ENCODE results near the gene SYNGAP1.
"Not testable (repeated sequence)": the region's sequence is repeated elsewhere in the genome, so short reads cannot be mapped to it uniquely, and the experiment has no call there.

SYNGAP1 gene

DNA sequence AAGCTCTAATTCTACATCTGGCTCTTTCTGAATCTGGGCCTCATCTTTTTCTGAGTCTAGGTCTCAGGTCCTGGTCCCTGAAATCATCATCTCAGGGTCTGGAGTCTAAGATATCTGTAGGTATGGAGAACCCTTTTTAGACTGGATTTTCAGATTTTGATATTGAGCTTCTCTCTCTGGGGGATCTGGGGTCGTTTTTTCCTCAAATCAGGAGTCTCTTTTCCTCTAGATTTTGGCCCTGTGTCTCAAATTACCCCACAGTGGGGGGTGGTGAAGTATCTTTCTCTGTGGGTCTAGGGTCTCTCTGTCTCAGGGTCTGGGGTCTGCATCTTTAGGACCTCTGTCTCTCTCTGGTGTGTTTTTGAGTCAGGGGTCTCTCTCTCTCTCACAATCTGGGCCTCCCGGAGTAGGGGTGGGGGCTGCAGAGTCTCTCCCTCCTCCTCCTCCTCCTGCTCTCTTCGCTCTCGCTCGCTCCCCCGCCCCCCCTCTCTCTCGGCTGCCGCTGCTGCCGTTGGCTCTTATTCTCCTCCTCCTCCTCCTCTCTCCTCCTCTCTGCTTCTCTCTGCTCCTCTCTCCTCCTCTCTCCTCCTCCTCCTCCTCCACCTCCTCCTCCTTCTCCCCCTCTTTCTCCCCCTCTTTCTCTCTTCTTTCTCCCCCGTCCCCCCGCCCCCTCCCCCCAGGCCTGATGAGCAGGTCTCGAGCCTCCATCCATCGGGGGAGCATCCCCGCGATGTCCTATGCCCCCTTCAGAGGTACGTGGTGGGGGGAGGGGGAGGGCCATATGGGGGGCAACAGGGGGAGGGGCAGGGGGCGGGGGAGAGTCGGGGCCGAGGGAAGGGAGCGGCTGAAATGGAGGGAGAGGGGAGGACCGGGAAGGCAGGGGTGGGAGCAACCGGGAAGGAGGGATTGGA is at the start of gene SYNGAP1:
Gene SYNGAP1, plus strand, starts transcription at position 486 of the 911 bp plus-strand sequence. Its CDS starts 200 bp downstream, at position 686.
- DNase-seq (ENCODE audit: extremely low spot score, insufficient read length, low read depth), result no peak
- no peak for FAIRE-seq

DNA sequence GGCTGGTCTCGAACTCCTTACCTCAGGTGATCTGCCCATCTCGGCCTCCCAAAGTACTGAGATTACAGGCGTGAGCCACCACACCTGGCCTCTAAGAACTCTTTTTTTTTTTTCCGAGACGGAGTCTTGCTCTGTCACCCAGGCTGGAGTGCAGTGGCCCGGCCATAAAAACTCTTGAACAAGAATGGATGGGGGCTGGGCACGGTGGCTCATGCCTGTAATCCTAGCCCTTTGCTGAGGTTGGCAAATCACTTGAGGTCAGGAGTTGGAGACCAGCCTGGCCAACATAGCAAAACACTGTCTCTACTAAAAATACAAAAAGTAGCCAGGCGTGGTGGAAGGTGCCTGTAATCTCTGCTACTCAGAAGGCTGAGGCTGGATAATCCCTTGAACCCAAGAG is 48.0 kb upstream of the SYNGAP1 start:
- FAIRE-seq; DNase-seq (ENCODE audit: extremely low spot score, insufficient read length, low read depth): not testable (repeated sequence)

DNA sequence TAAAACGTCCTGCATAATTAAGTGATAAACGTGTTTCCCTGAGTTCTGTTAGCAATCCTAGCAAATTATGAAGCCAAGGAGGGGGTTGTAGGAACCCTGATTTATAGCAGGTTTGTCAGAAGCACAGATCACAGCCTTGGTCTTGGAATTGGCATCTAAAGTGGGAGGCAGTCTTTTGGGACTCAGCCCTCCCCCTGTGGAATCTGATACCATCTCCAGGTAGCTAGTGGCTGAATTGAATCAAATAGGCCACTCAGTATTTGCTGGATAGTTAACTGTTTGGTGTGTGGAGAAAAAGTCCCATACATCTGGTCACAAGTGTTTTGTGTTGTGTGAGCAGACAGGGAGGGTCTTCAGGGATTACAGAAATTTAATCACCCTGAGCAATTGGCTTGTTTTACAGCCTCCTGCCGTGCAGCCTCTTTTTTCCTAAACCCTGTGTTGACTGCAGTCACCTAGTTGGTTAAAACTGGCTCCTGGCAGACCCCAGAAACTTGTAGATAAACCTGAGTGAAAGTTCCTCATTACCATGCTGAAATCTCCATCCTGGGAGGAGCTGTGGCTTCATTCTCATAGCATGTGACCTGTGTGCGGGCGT is 47.2 kb upstream of the SYNGAP1 start:
- FAIRE-seq (no peak), DNase-seq (ENCODE audit: extremely low spot score, insufficient read length, low read depth) (no peak)

DNA sequence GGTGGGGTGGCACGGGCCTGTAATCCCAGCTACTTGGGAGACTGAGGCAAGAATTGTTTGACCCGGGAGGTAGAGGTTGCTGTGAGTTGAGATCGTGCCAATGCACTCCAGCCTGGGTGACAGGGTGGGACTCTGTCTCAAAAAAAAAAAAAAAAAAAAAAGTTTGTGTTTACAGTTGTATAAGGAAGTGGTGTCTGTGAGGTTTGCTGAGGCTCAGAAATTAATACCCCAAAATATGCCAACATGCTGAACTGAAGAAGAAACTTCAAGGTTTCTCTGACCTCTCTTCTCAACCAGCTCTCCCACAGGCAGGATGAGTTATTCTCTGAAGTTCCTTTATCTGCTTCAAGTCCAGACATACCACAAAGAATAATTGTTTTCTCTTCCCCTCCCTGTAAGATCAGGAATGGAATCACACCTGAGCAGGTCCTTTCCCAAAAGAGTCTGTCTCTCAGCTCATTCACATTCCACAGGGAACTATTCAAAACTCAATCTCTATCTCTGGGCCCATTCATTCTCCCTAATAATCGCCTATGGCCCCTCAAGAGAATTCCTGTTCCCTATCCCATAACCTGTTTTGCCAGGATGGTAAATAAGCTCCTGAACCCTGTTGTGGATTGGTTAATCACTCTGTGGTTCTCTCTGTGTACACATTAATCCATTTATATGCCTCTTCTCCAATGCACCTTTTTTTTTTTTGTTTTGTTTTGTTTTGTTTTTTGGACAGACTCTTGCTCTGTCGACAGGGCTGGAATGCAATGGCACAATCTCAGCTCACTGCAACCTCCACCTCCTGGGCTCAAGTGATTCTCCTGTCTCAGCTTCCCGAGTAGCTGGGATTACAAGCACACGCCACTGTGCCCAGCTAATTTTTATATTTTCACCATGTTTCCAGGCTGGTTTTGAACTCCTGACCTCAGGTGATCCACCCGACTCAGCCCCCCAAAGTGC is 45.6 kb upstream of the SYNGAP1 start:
- FAIRE-seq (no peak), DNase-seq (ENCODE audit: extremely low spot score, insufficient read length, low read depth) (no peak)

DNA sequence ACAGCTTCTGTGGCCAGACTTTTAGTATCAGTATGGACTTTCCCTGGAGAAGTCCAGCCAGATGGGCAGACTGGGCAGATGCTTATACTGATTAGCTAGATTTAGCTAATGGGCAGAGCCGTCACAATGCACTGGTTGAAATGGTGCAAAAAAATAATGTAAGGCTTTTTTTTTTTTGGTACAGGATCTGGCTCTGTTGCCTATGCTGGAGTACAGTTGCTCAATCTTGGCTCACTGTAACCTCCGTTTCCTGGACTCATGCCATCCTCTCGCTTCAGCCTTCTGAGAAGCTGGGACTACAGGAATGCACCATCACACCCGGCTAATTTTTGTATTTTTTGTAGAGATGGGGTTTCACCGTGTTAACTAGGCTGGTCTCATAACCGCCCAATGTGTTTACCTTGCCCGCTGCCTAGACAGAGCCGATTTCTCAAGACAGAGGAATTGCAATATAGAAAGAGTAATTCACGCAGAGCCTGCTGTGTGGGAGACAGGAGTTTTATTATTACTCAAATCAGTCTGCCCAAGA is 44.7 kb upstream of the SYNGAP1 start:
- FAIRE-seq (no peak), DNase-seq (ENCODE audit: extremely low spot score, insufficient read length, low read depth) (no peak)

DNA sequence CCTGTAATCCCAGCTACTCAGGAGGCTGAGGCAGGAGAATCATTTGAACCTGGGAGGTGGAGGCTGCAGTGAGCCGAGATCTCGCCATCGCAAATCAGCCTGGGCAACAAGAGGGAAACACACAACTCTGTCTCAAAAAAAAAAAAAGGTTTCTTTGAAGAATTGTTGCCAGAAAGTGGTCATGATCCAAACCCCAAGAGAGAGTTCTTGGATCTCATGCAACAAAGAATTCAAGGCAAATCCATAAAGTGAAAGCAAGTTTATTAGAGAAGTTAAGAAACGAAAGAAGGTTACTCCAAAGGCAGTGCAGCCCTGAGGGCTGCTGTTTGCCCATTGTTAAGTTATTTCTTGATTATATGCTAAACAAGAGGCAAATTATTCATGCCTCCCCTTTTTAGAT is 42.7 kb upstream of the SYNGAP1 start:
- DNase-seq (ENCODE audit: extremely low spot score, insufficient read length, low read depth), result no peak
- FAIRE-seq, result no peak

DNA sequence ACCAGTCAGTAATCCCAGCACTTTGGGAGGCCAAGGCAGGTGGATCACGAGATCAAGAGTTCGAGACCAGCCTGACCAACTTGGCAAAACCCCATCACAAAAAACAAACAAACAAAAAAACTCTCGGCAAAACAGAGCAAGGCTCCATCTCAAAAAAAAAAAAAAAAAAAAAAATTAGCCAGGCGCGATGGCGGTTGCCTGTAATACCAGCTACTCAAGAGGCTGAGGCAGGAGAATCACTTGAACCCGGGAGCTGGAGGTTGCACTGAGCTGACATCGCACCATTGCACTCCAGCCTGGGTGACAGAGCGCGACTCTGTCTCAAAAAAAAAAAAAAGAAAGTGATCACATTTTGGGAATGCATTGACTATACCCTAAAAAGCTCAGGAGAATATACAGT is 40.7 kb upstream of the SYNGAP1 start:
- DNase-seq (ENCODE audit: extremely low spot score, insufficient read length, low read depth); FAIRE-seq: not testable (repeated sequence)

DNA sequence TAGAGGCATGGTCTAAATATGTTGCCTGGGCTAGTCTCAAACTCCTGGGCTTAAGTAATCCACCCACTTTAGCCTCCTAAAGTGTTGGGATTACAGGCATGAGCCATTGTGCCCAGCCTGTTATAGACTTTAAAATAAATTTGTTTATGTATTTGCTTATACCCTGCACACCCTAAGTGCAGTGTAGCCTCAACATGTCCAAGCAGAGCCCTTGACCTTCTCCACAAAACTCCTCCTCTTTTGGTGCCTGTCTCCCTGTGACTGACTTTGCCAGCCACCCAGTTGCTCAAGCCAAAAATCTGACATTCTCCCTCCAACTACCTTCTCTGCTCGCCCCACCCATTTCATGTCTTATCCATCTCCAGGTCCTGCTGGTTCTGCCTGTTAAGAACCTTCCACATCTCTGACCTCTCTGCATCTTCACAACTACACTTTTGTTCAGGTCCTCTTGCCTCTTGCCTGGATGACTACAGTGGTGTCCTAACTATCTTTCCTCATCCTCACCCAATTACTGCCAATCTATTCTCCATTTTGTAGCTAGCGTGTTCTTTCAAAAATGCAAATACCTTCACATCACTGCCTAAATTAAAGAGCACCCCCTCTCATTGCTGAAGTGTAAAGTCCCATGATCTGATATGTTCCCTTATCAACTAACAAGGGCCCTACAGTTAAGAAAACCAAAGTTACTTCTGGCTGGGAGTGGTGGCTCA is 39.4 kb upstream of the SYNGAP1 start:
- DNase-seq (ENCODE audit: extremely low spot score, insufficient read length, low read depth), result no peak
- no peak for FAIRE-seq

DNA sequence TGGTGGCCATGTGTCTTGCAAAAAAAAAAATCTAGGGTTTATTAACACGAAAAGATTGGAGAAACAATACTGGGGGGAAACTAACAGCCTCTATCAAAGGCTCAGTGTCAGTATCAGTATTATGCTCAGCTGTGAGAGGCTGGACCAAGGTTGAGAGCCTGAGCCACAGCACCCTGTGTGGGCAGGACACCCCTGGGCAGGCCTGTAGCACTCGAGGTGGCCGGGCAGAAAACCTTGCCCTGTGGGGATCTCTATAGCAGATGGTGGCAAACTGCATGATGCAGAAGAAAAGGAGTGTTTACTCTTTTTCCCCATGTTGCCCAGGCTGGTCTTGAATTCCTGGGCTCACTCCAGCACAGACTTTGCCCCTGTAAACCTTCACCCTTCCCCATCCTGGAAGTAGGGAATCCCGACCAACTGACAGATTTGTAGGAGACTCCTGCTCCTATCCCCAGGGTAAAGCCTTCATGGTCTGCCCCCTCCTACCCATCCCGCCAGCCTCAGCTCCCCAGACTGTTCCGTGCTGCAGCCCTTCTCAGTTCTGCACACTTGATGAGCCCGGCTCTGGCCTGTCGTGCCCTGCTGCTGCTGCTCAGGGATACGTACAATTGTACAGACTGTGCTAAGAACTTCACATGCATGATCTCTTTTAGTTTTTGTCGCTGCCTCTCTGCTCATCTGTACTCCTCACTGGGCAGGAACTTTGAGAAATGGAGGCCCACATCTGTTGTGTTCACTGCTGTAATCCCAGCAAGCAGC is 36.3 kb upstream of the SYNGAP1 start:
- DNase-seq (ENCODE audit: extremely low spot score, insufficient read length, low read depth) (no peak), FAIRE-seq (no peak)

DNA sequence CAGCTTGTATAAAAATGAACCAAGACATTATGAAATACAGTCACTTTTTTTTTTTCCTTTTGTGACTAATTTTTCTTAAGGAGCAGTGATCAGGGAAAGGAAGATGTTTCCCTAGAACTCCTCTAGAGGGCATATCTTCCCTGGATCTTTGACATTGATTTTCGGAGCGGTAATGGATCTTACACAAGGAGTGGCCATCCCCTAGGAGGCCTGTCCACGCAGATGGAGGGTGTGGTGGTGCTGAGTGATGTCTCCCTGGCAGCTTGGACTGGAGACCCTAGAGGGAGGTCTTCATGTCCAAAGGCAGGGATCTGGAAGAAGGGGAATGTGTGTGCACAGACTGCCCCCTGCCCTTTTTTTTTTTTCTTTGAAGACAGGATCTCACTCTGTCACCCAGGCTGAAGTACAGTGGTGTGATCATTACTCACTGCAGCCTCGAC is 35.3 kb upstream of the SYNGAP1 start:
- FAIRE-seq, result no peak
- DNase-seq (ENCODE audit: extremely low spot score, insufficient read length, low read depth), result no peak

DNA sequence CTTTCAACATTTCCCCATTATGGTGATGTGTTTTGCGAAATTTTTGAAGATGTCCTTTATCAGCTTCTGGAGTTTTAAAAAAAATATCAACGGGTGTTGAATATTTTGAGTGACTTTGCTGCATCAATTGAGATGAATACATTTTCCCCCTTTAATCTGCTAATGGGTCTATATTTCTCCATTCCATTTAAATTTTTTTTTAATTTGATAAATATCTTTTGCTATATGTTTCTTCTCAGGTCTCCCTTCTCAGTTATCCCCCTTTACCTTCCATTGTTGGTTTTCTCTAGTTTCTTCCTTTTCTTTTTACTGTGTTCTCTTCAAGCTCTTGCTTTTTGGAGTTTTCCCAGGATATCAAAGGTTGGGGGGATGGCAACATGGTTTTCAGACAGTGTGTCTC is 29.7 kb upstream of the SYNGAP1 start:
- DNase-seq (ENCODE audit: extremely low spot score, insufficient read length, low read depth) (no peak), FAIRE-seq (no peak)

DNA sequence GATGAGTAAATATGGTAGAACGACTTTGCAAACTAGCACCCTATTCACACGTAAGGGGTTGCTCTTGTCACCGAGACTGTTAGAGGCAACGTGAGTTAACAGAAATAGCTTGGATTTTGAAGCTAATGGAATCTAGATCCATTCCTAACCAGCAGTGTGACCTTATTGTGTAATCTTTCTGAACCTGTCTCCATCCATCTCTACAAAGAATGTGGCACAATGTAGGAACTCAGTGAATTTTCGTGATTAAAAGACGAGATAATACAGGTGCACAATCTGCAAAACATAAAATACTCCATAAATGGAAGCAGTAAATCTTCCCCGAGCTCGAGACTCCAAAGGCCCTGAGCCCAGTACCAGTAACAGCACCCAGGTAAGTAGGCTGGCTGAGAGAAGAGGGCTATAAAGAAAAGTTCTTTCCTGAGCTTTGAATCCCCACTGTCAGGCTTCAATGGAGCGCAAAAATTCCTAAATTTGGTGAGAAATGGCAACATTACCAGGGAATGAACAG is 29.0 kb upstream of the SYNGAP1 start:
- DNase-seq (ENCODE audit: extremely low spot score, insufficient read length, low read depth) (no peak), FAIRE-seq (no peak)

DNA sequence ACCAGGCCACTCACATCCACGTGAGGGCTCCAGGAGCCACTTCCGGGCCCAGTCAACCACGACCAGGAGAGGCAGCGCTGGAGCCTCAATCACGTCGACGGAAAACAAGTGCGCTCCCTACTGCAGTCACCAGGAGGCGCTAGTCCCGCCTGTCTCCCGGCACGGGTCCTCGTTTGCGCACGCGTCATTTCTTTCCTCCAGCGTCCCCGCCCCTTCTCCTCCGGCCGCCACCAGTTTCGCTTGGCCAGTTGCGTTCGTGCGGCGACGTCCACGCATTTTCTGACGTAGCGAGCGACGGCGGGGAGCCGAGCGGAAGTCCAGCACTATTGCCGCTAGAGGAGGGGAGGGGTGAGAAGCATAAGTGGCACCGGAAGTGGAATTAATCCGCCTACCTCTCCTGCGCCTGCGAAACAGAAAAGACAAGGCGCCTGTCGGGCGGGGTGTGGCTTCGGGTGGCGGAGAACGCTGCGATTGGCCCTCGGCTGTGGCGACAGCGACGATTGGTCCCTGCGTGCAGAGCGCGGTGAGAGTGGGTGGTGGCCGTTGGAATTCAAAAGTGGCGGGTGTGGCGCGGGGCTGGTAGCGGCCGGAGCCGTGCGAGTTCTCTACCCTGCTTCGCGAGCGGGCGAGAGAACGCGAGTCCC is 28.5 kb upstream of the SYNGAP1 start, which contains the start of gene KIFC1:
Gene KIFC1, plus strand, starts transcription at position 546 of the 644 bp plus-strand sequence. CDS start 163 bp downstream, outside the sequence.
- DNase-seq (ENCODE audit: extremely low spot score, insufficient read length, low read depth), result peak; percentile 93
- peak; percentile 99 for FAIRE-seq

DNA sequence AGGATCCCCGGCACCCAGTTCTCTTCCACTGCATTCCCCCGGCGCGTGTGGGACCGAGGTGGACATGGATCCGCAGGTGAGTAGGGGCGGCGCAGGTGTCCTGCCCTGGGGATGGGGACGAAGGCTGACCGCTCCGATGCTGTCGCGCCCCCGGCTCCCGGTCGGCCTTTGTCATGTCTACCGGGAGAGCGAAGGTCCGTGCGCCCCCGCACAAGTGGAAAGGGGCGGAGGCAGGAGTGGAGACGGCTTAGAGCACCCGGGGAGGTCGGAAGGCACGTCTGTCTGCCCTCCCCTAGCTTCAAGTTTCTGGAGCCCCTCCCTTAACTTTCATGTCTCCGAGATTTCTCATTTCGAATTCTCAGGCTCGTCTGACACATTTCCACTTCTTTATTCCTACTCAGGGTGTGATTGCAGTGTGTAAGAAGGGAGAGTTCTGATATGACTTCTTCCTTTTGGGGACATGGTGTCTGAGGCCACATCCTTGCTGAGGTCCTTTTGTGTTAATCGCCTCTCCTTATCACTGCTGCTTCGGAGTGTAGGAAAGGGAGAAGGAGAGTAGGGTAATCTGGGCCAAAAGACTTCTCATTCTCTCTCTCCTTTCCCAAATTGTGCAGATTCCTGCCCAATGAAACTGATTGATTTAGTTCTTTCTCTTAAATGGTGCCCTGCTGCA is 27.8 kb upstream of the SYNGAP1 start:
- DNase-seq (ENCODE audit: extremely low spot score, insufficient read length, low read depth), result no peak

DNA sequence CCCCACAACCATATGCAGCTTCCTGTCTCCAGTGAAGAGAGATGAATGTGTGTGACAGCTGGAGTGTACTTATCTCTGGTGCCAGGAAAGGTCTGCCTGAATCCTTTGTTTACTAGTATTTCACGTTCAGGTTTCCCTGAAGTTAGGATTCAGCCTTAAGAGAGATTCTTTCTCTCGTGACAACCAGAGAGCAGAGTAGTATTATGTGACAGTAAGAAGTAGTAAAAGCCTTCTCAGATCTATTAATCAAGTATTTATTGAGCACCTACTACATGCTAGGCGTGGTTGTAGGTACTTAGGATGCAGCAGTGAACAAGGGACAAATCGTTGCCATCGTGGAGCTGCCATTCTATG is 27.3 kb upstream of the SYNGAP1 start:
- FAIRE-seq, result peak; percentile 24
- no peak for DNase-seq (ENCODE audit: extremely low spot score, insufficient read length, low read depth)

More for the DNA sequence above, 27.8 kb upstream of the SYNGAP1 start:
- FAIRE-seq, result no peak

DNA sequence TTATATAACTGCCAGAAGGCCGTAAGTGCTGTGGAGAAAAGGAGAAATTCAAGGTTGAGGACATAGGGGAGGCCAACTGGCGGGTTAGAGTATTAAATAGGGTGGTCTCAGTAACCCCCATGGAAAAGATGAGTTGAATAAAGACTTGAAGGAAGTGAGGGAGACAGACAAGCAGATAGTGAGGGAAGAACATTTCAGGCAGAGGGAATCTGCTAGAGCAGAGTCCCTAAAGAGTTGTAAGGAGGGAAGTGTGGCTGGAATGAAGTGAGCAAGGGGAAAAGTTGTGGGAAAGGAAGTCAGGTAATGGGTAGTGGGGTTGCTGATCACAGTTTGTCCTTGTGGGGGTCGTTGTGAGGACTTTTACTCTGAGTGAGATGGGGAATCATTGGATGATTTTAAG is 26.9 kb upstream of the SYNGAP1 start:
- DNase-seq (ENCODE audit: extremely low spot score, insufficient read length, low read depth) (no peak), FAIRE-seq (no peak)

DNA sequence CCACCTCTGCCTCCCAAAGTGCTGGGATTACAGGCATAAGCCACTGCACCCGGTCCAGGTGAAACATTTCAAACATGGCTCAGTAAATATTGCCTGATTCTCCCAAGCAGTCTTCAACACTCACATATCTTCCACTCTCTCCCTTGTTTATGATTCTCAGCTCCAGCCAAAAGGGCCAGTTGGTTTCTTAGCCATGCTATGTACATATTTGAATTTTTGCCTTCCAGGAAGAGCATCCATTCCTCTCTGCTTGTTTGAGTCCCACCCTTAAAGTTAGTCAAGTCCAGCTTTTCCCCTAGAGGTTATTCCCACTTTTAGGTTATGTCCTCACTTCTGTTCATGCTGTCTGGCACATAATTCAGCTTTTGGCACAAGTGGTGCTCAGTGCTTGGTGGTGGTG is 22.3 kb upstream of the SYNGAP1 start:
- DNase-seq (ENCODE audit: extremely low spot score, insufficient read length, low read depth) (no peak), FAIRE-seq (no peak)
